Naive B cell (primary cell): ENCODE measurements around the gene RCCD1. TPM values are rescaled to one million over a fixed set of nuclear protein-coding genes. Genes with fewer than 3 reads are reported as not detected.
A peak's percentile ranks its signal among the peaks of the same experiment; 100 is the strongest.
"Not testable (repeated sequence)": the region's sequence is repeated elsewhere in the genome, so short reads cannot be mapped to it uniquely, and the experiment has no call there.

Experiments
- ATAC-seq, 2 donors: fragments of 150-1000 bp; cut with Tn5 transposase; 2 replicates each; pipeline ENCODE4 v1.10.0; 2021; ENCODE audit warnings: low read depth in 2 of 2, mild to moderate bottlenecking in 2 of 2, moderate library complexity in 2 of 2
- DNase-seq: peaks from one replicate; pipeline ENCODE4 v3.0.0; 2022
- H3K27ac Mint-ChIP-seq, 6 donors: one replicate each; pipeline ENCODE4 v1.8.0; 2020 to 2022; ENCODE audit warnings: mild to moderate bottlenecking in 6 of 6, mixed read lengths in 6 of 6, moderate library complexity in 5 of 6, inconsistent platforms in 2 of 6
- H3K27me3 Mint-ChIP-seq, 3 donors: one replicate each; pipeline ENCODE4 v1.8.0; 2021 to 2022; ENCODE audit warnings: mixed read lengths in 3 of 3, mild to moderate bottlenecking in 1 of 3
- H3K36me3 Mint-ChIP-seq, 2 donors: one replicate each; pipeline ENCODE4 v1.8.0; 2020 to 2022; ENCODE audit warnings: mixed read lengths in 2 of 2, inconsistent platforms in 1 of 2, mild to moderate bottlenecking in 1 of 2
- H3K4me1 Mint-ChIP-seq, 3 donors: one replicate each; pipeline ENCODE4 v1.8.0; 2020 to 2022; ENCODE audit warnings: mixed read lengths in 3 of 3, inconsistent platforms in 1 of 3, mild to moderate bottlenecking in 1 of 3, moderate library complexity in 1 of 3
- H3K4me3 Mint-ChIP-seq, 8 donors: one replicate each; pipeline ENCODE4 v1.8.0; 2020 to 2022; ENCODE audit warnings: mild to moderate bottlenecking in 8 of 8, mixed read lengths in 8 of 8, moderate library complexity in 8 of 8, inconsistent platforms in 2 of 8
- H3K9me3 Mint-ChIP-seq, 7 donors: one replicate each; pipeline ENCODE4 v1.8.0; 2020 to 2022; ENCODE audit warnings: mixed read lengths in 7 of 7, mild to moderate bottlenecking in 5 of 7, inconsistent platforms in 2 of 7, moderate library complexity in 1 of 7
- polyA plus RNA-seq, 6 donors: library from polyadenylated mRNA; unstranded; fragments of 300-500 nt; fragmentation: Illumina TruSeq; gene quantifications; one replicate each; pipeline ENCODE4 v1.2.3, GENCODE V29; 2021; ENCODE audit warnings: low read depth in 6 of 6

RCCD1 gene
- polyA plus RNA-seq, 6 donors from 2014 or later, result 4.0 to 6.6 (median 5.2) TPM

GRCh38 chr15:90912770-90913075 is 42.0 kb upstream of the RCCD1 start:
- no peaks in the 10 kb centered on the region for H3K27me3 Mint-ChIP-seq
- no peaks in the 10 kb centered on the region for H3K9me3 Mint-ChIP-seq
- ATAC-seq (no peak), DNase-seq (no peak)
- H3K4me3 Mint-ChIP-seq, result no peak overlapping the region
- no peak overlapping the region for H3K27ac Mint-ChIP-seq
- peaks cover 14 to 18% of the 10 kb centered on the region in 2 donors for H3K36me3 Mint-ChIP-seq
- peaks cover 8 to 12% (median 9%) of the 10 kb centered on the region in 3 donors for H3K4me1 Mint-ChIP-seq

- Mint-ChIP-seq H3K27me3 (no peaks in the 10 kb centered on the region), H3K36me3 (peaks cover 19 to 22% of the 10 kb centered on the region in 2 donors), H3K4me3 (peak overlapping the region in 2 of 8 donors; percentile 22 to 47), H3K4me1 (peaks cover 8 to 12% (median 9%) of the 10 kb centered on the region in 3 donors), H3K9me3 (no peaks in the 10 kb centered on the region), H3K27ac (no peak overlapping the region)
- no peak for DNase-seq
- ATAC-seq, result no peak
Measured at GRCh38 chr15:90913398-90913944, 41.2 kb upstream of the RCCD1 start.

GRCh38 chr15:90914305-90915080 is 40.2 kb upstream of the RCCD1 start:
- Mint-ChIP-seq H3K9me3 (no peaks in the 10 kb centered on the region), H3K27ac (peak overlapping the region in 1 of 6 donors; percentile 49), H3K4me1 (peaks cover 8 to 12% (median 9%) of the 10 kb centered on the region in 3 donors), H3K4me3 (peak overlapping the region in 1 of 8 donors; percentile 30), H3K27me3 (no peaks in the 10 kb centered on the region), H3K36me3 (peaks cover 19 to 27% of the 10 kb centered on the region in 2 donors)
- no peak for DNase-seq
- ATAC-seq, result no peak

GRCh38 chr15:90915216-90915807 is 39.4 kb upstream of the RCCD1 start:
- H3K36me3 Mint-ChIP-seq, result peaks cover 19 to 34% of the 10 kb centered on the region in 2 donors
- no peaks in the 10 kb centered on the region for H3K9me3 Mint-ChIP-seq
- H3K27ac Mint-ChIP-seq, result peak overlapping the region in 1 of 6 donors; percentile 65
- H3K27me3 Mint-ChIP-seq, result no peaks in the 10 kb centered on the region
- ATAC-seq (no peak), DNase-seq (no peak)
- H3K4me3 Mint-ChIP-seq, result peak overlapping the region in 3 of 8 donors; percentile 27 to 65 (median 59)
- peaks cover 8 to 12% (median 9%) of the 10 kb centered on the region in 3 donors for H3K4me1 Mint-ChIP-seq

GRCh38 chr15:90915808-90916440 is 38.8 kb upstream of the RCCD1 start:
- ATAC-seq, result peak; percentile 30 to 52
- peaks cover 8 to 12% (median 9%) of the 10 kb centered on the region in 3 donors for H3K4me1 Mint-ChIP-seq
- peak overlapping the region in 5 of 6 donors; percentile 70 to 80 (median 78) for H3K27ac Mint-ChIP-seq
- no peaks in the 10 kb centered on the region for H3K27me3 Mint-ChIP-seq
- no peak for DNase-seq
- H3K9me3 Mint-ChIP-seq, result no peaks in the 10 kb centered on the region
- peaks cover 19 to 35% of the 10 kb centered on the region in 2 donors for H3K36me3 Mint-ChIP-seq
- H3K4me3 Mint-ChIP-seq, result peak overlapping the region in 4 of 8 donors; percentile 27 to 65 (median 53)

- DNase-seq (no peak), ATAC-seq (no peak)
- H3K27ac Mint-ChIP-seq, result peak overlapping the region in 3 of 6 donors; percentile 10 to 79 (median 21)
- H3K9me3 Mint-ChIP-seq, result no peaks in the 10 kb centered on the region
- no peaks in the 10 kb centered on the region for H3K27me3 Mint-ChIP-seq
- H3K4me3 Mint-ChIP-seq, result peak overlapping the region in 1 of 8 donors; percentile 4
- peaks cover 23 to 40% of the 10 kb centered on the region in 2 donors for H3K36me3 Mint-ChIP-seq
- H3K4me1 Mint-ChIP-seq, result peaks cover 8 to 12% (median 9%) of the 10 kb centered on the region in 3 donors
Measured at GRCh38 chr15:90916461-90916860, 38.2 kb upstream of the RCCD1 start.

GRCh38 chr15:90917569-90917968 is 37.1 kb upstream of the RCCD1 start:
- Mint-ChIP-seq H3K9me3 (no peaks in the 10 kb centered on the region), H3K27me3 (no peaks in the 10 kb centered on the region), H3K4me1 (peaks cover 8 to 12% (median 9%) of the 10 kb centered on the region in 3 donors), H3K27ac (peak overlapping the region in 1 of 6 donors; percentile 80), H3K4me3 (no peak overlapping the region), H3K36me3 (peaks cover 23 to 41% of the 10 kb centered on the region in 2 donors)
- DNase-seq (no peak), ATAC-seq (no peak)

- Mint-ChIP-seq H3K4me3 (no peak overlapping the region), H3K4me1 (peaks cover 8 to 12% (median 9%) of the 10 kb centered on the region in 3 donors), H3K9me3 (no peaks in the 10 kb centered on the region), H3K27me3 (no peaks in the 10 kb centered on the region), H3K27ac (peak overlapping the region in 1 of 6 donors; percentile 56), H3K36me3 (peaks cover 23 to 41% of the 10 kb centered on the region in 2 donors)
- DNase-seq (no peak), ATAC-seq (no peak)
Measured at GRCh38 chr15:90918034-90918788, 36.5 kb upstream of the RCCD1 start.

- Mint-ChIP-seq H3K36me3 (peaks cover 23 to 41% of the 10 kb centered on the region in 2 donors), H3K4me3 (peak overlapping the region in 1 of 8 donors; percentile 52), H3K9me3 (no peaks in the 10 kb centered on the region), H3K4me1 (peaks cover 8 to 12% (median 9%) of the 10 kb centered on the region in 3 donors), H3K27ac (peak overlapping the region in 1 of 6 donors; percentile 56), H3K27me3 (no peaks in the 10 kb centered on the region)
- ATAC-seq (no peak), DNase-seq (no peak)
Measured at GRCh38 chr15:90918835-90919234, 35.8 kb upstream of the RCCD1 start.

- peaks cover 17 to 35% of the 10 kb centered on the region in 2 donors for H3K36me3 Mint-ChIP-seq
- H3K4me1 Mint-ChIP-seq, result no peaks in the 10 kb centered on the region
- DNase-seq, result no peak
- no peak overlapping the region for H3K27ac Mint-ChIP-seq
- no peaks in the 10 kb centered on the region for H3K9me3 Mint-ChIP-seq
- no peak for ATAC-seq
- H3K4me3 Mint-ChIP-seq, result no peak overlapping the region
- H3K27me3 Mint-ChIP-seq, result no peaks in the 10 kb centered on the region
Measured at GRCh38 chr15:90921887-90922286, 32.8 kb upstream of the RCCD1 start.

GRCh38 chr15:90922712-90923322 is 31.9 kb upstream of the RCCD1 start:
- not testable (repeated sequence) for H3K27me3 Mint-ChIP-seq, H3K9me3 Mint-ChIP-seq, H3K4me1 Mint-ChIP-seq, DNase-seq, ATAC-seq, H3K4me3 Mint-ChIP-seq
- peaks cover 8 to 26% of the 10 kb centered on the region in 2 donors for H3K36me3 Mint-ChIP-seq
- H3K27ac Mint-ChIP-seq, result peak overlapping the region in 1 of 6 donors; percentile 41

GRCh38 chr15:90924375-90924774 is 30.3 kb upstream of the RCCD1 start:
- Mint-ChIP-seq H3K4me1 (peaks cover 0 to 8% (median 4%) of the 10 kb centered on the region in 3 donors), H3K27me3 (no peaks in the 10 kb centered on the region), H3K36me3 (peaks cover 4 to 15% of the 10 kb centered on the region in 2 donors), H3K27ac (no peak overlapping the region), H3K4me3 (no peak overlapping the region), H3K9me3 (no peaks in the 10 kb centered on the region)
- no peak for ATAC-seq
- DNase-seq, result no peak
